ENCODE data around the gene ACKR4. TPM values are rescaled to one million over a fixed set of nuclear protein-coding genes. Genes with fewer than 3 reads are reported as not detected.

ACKR4 gene
- total and polyA plus RNA-seq, 2 experiments from 2014 or later: 0.26 TPM; not detected in 1

DNA sequence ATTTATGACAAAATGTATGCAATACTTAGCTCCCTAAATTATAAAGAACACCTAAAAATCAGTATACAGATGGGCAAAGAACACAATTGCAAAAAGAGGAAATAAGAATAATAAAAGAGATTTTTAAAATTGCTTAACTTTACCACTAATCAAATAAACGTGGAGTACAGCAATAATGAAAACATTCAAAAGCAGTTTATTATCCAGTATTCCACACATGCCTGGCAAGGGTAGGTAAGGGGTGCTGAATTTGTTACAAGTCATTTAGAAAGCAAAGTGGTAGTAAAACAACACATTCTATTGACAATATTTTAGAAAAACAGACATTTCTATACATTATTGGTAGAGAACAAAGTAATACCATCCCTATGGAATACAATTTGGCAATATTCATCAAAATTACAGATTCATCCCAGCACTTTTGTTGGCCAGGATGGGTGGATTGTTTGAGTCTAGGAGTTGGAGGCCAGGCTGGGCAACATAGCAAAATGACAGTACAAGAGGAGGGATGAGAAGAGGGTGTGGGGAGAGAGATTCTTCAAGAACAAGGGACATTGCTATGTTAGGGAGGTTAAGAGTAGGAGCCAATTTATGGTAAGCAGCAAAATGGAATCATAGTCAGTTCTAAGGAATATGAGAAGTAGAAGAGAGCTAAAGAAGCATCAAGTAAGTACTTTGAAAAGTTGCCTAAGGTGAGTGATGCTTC is 3.7 kb upstream of the ACKR4 start:
- H3K9me3 Mint-ChIP-seq: no peaks in the 10 kb centered on the region
- H3K4me3 Mint-ChIP-seq: no peak overlapping the region
- no peaks in the 10 kb centered on the region for H3F3A ChIP-seq (replicated peaks; ENCODE audit: low read depth)
- H3K4me1 Mint-ChIP-seq: peaks cover 6% of the 10 kb centered on the region; the same call in 2 of the 3 replicates
- no peaks in the 10 kb centered on the region for H3K9me2 ChIP-seq (ENCODE audit: insufficient read depth)
- H3K27ac ChIP-seq (ENCODE audit: low read depth): no peak overlapping the region
- TF ChIP-seq JUNB (IDR thresholded peaks at IDR 0.05; ENCODE audit: unreplicated experiment): no peak
- no peak for TF ChIP-seq EZH2 (IDR thresholded peaks at IDR 0.05; ENCODE audit: low read depth, unreplicated experiment)
- no peak for TF ChIP-seq ZNF331 (CRISPR knock-in tag; IDR thresholded peaks at IDR 0.05; ENCODE audit: low read depth)
- TF ChIP-seq STAT1 (IDR thresholded peaks at IDR 0.05; ENCODE audit: unreplicated experiment): no peak
- TF ChIP-seq EZH2phosphoT487 (IDR thresholded peaks at IDR 0.05; ENCODE audit: unreplicated experiment): no peak
- no peak for TF ChIP-seq POLR2AphosphoS5 (IDR thresholded peaks at IDR 0.05; ENCODE audit: low read depth)
- TF ChIP-seq, protein P1, sequence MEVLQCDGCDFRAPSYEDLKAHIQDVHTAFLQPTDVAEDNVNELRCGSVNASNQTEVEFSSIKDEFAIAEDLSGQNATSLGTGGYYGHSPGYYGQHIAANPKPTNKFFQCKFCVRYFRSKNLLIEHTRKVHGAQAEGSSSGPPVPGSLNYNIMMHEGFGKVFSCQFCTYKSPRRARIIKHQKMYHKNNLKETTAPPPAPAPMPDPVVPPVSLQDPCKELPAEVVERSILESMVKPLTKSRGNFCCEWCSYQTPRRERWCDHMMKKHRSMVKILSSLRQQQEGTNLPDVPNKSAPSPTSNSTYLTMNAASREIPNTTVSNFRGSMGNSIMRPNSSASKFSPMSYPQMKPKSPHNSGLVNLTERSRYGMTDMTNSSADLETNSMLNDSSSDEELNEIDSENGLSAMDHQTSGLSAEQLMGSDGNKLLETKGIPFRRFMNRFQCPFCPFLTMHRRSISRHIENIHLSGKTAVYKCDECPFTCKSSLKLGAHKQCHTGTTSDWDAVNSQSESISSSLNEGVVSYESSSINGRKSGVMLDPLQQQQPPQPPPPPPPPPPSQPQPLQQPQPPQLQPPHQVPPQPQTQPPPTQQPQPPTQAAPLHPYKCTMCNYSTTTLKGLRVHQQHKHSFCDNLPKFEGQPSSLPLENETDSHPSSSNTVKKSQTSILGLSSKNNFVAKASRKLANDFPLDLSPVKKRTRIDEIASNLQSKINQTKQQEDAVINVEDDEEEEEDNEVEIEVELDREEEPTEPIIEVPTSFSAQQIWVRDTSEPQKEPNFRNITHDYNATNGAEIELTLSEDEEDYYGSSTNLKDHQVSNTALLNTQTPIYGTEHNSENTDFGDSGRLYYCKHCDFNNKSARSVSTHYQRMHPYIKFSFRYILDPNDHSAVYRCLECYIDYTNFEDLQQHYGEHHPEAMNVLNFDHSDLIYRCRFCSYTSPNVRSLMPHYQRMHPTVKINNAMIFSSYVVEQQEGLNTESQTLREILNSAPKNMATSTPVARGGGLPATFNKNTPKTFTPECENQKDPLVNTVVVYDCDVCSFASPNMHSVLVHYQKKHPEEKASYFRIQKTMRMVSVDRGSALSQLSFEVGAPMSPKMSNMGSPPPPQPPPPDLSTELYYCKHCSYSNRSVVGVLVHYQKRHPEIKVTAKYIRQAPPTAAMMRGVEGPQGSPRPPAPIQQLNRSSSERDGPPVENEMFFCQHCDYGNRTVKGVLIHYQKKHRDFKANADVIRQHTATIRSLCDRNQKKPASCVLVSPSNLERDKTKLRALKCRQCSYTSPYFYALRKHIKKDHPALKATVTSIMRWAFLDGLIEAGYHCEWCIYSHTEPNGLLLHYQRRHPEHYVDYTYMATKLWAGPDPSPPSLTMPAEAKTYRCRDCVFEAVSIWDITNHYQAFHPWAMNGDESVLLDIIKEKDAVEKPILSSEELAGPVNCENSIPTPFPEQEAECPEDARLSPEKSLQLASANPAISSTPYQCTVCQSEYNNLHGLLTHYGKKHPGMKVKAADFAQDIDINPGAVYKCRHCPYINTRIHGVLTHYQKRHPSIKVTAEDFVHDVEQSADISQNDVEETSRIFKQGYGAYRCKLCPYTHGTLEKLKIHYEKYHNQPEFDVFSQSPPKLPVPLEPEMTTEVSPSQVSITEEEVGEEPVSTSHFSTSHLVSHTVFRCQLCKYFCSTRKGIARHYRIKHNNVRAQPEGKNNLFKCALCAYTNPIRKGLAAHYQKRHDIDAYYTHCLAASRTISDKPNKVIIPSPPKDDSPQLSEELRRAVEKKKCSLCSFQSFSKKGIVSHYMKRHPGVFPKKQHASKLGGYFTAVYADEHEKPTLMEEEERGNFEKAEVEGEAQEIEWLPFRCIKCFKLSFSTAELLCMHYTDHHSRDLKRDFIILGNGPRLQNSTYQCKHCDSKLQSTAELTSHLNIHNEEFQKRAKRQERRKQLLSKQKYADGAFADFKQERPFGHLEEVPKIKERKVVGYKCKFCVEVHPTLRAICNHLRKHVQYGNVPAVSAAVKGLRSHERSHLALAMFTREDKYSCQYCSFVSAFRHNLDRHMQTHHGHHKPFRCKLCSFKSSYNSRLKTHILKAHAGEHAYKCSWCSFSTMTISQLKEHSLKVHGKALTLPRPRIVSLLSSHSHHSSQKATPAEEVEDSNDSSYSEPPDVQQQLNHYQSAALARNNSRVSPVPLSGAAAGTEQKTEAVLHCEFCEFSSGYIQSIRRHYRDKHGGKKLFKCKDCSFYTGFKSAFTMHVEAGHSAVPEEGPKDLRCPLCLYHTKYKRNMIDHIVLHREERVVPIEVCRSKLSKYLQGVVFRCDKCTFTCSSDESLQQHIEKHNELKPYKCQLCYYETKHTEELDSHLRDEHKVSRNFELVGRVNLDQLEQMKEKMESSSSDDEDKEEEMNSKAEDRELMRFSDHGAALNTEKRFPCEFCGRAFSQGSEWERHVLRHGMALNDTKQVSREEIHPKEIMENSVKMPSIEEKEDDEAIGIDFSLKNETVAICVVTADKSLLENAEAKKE (CRISPR knock-in tag; IDR thresholded peaks at IDR 0.05): no peak
- TF ChIP-seq, protein P2, sequence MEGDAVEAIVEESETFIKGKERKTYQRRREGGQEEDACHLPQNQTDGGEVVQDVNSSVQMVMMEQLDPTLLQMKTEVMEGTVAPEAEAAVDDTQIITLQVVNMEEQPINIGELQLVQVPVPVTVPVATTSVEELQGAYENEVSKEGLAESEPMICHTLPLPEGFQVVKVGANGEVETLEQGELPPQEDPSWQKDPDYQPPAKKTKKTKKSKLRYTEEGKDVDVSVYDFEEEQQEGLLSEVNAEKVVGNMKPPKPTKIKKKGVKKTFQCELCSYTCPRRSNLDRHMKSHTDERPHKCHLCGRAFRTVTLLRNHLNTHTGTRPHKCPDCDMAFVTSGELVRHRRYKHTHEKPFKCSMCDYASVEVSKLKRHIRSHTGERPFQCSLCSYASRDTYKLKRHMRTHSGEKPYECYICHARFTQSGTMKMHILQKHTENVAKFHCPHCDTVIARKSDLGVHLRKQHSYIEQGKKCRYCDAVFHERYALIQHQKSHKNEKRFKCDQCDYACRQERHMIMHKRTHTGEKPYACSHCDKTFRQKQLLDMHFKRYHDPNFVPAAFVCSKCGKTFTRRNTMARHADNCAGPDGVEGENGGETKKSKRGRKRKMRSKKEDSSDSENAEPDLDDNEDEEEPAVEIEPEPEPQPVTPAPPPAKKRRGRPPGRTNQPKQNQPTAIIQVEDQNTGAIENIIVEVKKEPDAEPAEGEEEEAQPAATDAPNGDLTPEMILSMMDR (conservative IDR thresholded peaks at IDR 0.05; ENCODE audit: low read depth in 2 of 2): no peak
- TF ChIP-seq ZNF114 (CRISPR knock-in tag; IDR thresholded peaks at IDR 0.05): no peak
- no peak for TF ChIP-seq NANOG (IDR thresholded peaks at IDR 0.05; ENCODE audit: borderline replicate concordance)
- H3K79me2 ChIP-seq (replicated peaks; ENCODE audit: insufficient read depth): no peaks in the 10 kb centered on the region
- no peaks in the 10 kb centered on the region; the same call in 1 of the 2 replicates for H3K4me1 ChIP-seq (ENCODE audit: insufficient read depth)
- H4K20me1 ChIP-seq (replicated peaks; ENCODE audit: insufficient read depth): no peaks in the 10 kb centered on the region
- H3K27me3 Mint-ChIP-seq (ENCODE audit: insufficient read depth, low read depth, poor library complexity): peaks cover 3% of the 10 kb centered on the region
- no peaks in the 10 kb centered on the region for H3K27me3 ChIP-seq (ENCODE audit: insufficient read depth)
- DNase-seq (ENCODE audit: low spot score): no peak
- no peak overlapping the region for H3K4me3 ChIP-seq
- no peak overlapping the region for H3K27ac Mint-ChIP-seq
- no peaks in the 10 kb centered on the region for H3K36me3 Mint-ChIP-seq (ENCODE audit: low read depth)
- H2AFZ ChIP-seq: no peak overlapping the region
- H3K4me2 ChIP-seq: no peak overlapping the region
- no peak for ATAC-seq
- H3K36me3 ChIP-seq (ENCODE audit: insufficient read depth): no peaks in the 10 kb centered on the region
